ENCODE measurements around the gene GOLGA6D.
"Not testable (repeated sequence)": the region's sequence is repeated elsewhere in the genome, so short reads cannot be mapped to it uniquely, and the experiment has no call there.

- TF ChIP-seq CTCF, POLR2AphosphoS5, POLR2A (IDR thresholded peaks at IDR 0.05): not testable (repeated sequence)
Measured at GRCh38 chr15:75258034-75258433, 24.6 kb upstream of the GOLGA6D start, which contains the start of gene GOLGA6C.

Measured in prostate gland (tissue), 2 donors.